Testis (tissue), 3 donors: ENCODE data around the gene CIBAR2. TPM values are rescaled to one million over a fixed set of nuclear protein-coding genes. Genes with fewer than 3 reads are reported as not detected.
"Not testable (repeated sequence)": the region's sequence is repeated elsewhere in the genome, so short reads cannot be mapped to it uniquely, and the experiment has no call there.

Experiments used
- DNase-seq: peaks from one replicate; pipeline ENCODE4 v3.0.0-alpha.2; 2019
- H3K27ac ChIP-seq, 2 donors: fragments of 200-600 bp; sonication (generic); one replicate each; pipeline ENCODE4 v1.5.1; 2019
- H3K27me3 ChIP-seq: fragments of 200-600 bp; sonication (generic); one replicate; pipeline ENCODE4 v1.5.1; 2019
- H3K36me3 ChIP-seq: fragments of 200-600 bp; sonication (generic); one replicate; pipeline ENCODE4 v1.5.1; 2017; ENCODE audit warnings: low read depth; ENCODE audit errors: missing control alignments
- H3K4me1 ChIP-seq: fragments of 200-600 bp; sonication (generic); one replicate; pipeline ENCODE4 v1.5.1; 2019
- H3K4me3 ChIP-seq, 2 donors: fragments of 200-600 bp; sonication (generic); one replicate each; pipeline ENCODE4 v1.5.1; 2017 to 2019
- H3K9me3 ChIP-seq: fragments of 200-600 bp; sonication (generic); one replicate; pipeline ENCODE4 v1.5.1; 2017
- POLR2A ChIP-seq: fragments of 450-650 bp; IDR thresholded peaks from one replicate; pipeline ENCODE4 v1.6.1; 2017; ENCODE audit warnings: antibody characterized with exemption, mild to moderate bottlenecking, moderate library complexity
- WGBS, 2 donors: methylation state at CpG; one replicate each; pipeline ENCODE4 v1.1.5; 2018; 5-methylcytosine and 5-hydroxymethylcytosine counted together
- intact Hi-C: fragments of 100-400 bp; cut with DNase I; formaldehyde crosslinking; loops from one replicate; pipeline ENCODE4 v1.15.1; 2023; ENCODE audit warnings: low total_unique reads
- polyA plus RNA-seq: library from polyadenylated mRNA; stranded (reverse); fragments of 350-450 nt; fragmentation: Illumina TruSeq; extraction: RNeasy Lipid Tissue Mini Kit (QIAGEN cat#74804); gene quantifications from one replicate; pipeline ENCODE4 v1.2.3, GENCODE V29; 2014; ENCODE audit warnings: low read depth, low replicate concordance; ENCODE audit not compliant: insufficient read depth
- total RNA-seq, 2 donors: library from RNA; depleted of rRNA; stranded (reverse); fragments of >200 nt; gene quantifications; one replicate each; pipeline ENCODE4 v1.2.3, GENCODE V29; 2016
- TF ChIP-seq, protein P1 (sequence below), 3 experiments: fragments of 450-650 bp in 2 of 3; fragments of 200-600 bp in 1 of 3; sonication (generic) in 1 of 3; IDR thresholded peaks; one replicate each; pipeline ENCODE4 v1.5.1; 2016 to 2019; ENCODE audit warnings: antibody characterized with exemption in 3 of 3, mild to moderate bottlenecking in 2 of 3, moderate library complexity in 1 of 3

CIBAR2 gene
- total and polyA plus RNA-seq, 3 donors from 2014 or later: 0.24 to 1.6 TPM; not detected in 1

DNA sequence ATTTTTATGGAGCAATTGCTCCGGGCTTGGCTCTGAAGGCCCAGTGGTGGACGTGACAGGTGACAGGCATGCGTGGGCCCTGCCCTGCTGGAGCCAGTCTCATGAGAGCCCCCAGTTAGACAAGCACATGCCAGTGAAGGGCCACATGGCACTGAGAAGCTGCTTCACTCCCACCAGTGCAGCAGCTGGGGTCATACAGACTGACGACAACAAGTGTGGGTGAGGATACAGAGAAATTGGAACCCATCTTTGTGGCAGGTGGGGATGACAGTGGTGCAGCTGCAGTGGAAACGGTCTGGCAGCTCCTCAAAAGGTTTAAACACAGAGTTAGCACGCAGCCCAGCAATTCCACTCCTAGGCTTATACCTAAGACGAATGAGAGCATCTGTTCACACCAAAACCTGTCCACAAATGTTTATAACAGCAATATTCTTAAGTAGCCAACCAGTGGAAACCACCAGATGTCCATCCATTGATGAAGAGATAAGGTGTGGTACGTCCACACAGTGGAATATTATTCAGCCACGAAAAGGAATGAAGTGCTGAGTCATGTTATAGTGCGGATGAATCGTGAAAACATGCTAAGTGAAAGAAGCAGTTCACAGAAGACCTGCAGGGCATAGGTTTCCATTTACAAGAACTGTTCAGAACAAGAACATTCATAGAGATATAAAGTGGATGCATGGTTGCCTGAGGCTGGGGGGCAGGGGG is 12.5 kb upstream of the CIBAR2 start:
- peak overlapping the region in 1 of 2 donors; percentile 62 for H3K27ac ChIP-seq
- peaks cover 26% of the 10 kb centered on the region for H3K4me1 ChIP-seq
- no peaks in the 10 kb centered on the region for H3K27me3 ChIP-seq
- DNase-seq: no peak
- H3K4me3 ChIP-seq: no peak overlapping the region
- no peaks in the 10 kb centered on the region for H3K36me3 ChIP-seq
- no peaks in the 10 kb centered on the region for H3K9me3 ChIP-seq
- WGBS, 2 donors: 90 to 91% methylated on average over 11 of the region's 11 CpGs
- intact Hi-C loops: loop anchor here (10.0 kb wide), 1 partner anchor 80 kb away; no protein-coding TSS in a partner anchor
- TF ChIP-seq, protein P1, sequence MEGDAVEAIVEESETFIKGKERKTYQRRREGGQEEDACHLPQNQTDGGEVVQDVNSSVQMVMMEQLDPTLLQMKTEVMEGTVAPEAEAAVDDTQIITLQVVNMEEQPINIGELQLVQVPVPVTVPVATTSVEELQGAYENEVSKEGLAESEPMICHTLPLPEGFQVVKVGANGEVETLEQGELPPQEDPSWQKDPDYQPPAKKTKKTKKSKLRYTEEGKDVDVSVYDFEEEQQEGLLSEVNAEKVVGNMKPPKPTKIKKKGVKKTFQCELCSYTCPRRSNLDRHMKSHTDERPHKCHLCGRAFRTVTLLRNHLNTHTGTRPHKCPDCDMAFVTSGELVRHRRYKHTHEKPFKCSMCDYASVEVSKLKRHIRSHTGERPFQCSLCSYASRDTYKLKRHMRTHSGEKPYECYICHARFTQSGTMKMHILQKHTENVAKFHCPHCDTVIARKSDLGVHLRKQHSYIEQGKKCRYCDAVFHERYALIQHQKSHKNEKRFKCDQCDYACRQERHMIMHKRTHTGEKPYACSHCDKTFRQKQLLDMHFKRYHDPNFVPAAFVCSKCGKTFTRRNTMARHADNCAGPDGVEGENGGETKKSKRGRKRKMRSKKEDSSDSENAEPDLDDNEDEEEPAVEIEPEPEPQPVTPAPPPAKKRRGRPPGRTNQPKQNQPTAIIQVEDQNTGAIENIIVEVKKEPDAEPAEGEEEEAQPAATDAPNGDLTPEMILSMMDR (IDR thresholded peaks at IDR 0.05): no peak
- no peak for TF ChIP-seq POLR2A

DNA sequence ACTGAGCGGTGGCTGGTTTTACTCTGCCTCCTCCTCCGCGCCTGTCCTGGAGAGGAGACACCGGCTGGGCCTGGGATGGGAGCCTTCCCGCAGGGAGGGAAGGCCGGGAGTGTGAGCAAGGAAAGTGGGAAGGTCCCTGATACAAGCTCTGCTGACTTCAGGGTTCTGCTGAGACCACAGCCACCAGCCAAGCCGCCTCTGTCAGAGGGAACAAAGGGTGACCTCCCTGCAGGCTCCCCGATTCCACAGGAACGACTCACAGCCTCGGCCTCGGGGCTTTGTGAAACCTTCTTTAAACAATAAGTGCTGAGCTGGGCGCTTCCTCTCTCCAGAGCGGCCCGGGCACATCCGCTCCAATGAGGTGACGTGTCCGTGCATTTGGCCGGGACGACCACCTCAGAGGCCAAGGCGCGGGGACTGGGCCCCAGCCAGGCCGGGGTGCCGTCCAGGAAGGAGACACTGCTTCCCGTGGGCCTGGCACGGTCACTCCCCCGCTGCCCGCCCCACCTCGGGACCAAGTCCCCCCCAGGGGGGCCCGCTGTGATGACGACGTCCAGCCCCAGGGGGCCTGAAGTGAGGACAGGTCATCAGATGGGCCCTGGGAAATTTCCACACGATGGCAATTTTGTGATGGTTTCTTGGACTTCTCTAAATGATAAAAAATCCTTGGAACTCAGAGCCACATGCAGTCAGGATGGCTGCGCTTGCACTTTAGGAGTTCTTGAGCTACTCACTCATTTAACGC is 11.8 kb upstream of the CIBAR2 start:
- TF ChIP-seq POLR2A: no peak
- TF ChIP-seq, protein P1 (IDR thresholded peaks at IDR 0.05): no peak
- Histone ChIP-seq H3K4me3 (no peak overlapping the region), H3K4me1 (peaks cover 23% of the 10 kb centered on the region), H3K36me3 (no peaks in the 10 kb centered on the region), H3K9me3 (no peaks in the 10 kb centered on the region), H3K27ac (peak overlapping the region; percentile 24 to 62), H3K27me3 (no peaks in the 10 kb centered on the region)
- intact Hi-C loops: loop anchor here (10.0 kb wide), 1 partner anchor 81 kb away; no protein-coding TSS in a partner anchor
- 67 to 68% methylated on average over 21 to 34 of the region's 34 CpGs for WGBS, 2 donors
- peak; percentile 47 for DNase-seq

DNA sequence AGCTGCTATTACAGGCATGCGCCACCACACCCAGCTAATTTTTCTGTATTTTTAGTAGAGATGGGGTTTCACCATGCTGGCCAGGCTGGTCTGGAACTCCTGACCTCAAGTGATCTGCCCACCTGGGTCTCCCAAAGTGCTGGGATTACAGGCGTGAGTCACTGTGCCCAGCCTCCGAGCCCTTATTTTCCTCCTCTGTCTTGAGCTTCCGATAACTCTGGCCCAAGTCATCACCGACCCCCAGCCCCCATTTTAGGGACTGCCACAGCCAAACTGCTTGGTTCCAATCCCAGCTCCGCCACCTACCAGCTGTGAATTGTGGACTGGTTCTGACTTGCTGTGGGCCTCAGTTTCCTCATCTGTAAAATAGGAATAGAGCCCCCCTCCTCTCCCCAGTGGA is 11.2 kb upstream of the CIBAR2 start:
- H3K4me1 ChIP-seq: peaks cover 23% of the 10 kb centered on the region
- intact Hi-C loops: loop anchor here (10.0 kb wide), 1 partner anchor 81 kb away; no protein-coding TSS in a partner anchor
- H3K4me3 ChIP-seq, H3K27me3 ChIP-seq, H3K36me3 ChIP-seq, DNase-seq, H3K9me3 ChIP-seq: not testable (repeated sequence)
- 94% methylated on average over 6 of the region's 6 CpGs for WGBS, 2 donors
- peak overlapping the region; percentile 24 to 62 for H3K27ac ChIP-seq

DNA sequence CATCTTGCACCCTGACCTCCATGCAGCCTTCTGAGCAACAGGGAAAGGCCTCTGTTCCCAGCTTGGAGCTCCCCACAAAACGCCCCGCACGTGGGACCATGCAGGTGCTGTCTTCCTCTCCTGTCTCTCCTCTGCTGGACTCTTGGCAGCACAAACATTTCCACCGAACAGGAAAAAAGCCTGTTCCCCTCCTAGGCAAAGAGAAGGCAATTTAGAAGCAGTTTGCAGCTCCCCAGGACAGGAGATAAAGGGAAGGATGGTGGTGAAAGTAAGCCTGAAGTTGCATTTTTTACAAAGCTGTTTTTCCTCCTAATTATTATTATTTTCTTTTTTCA is 7.7 kb upstream of the CIBAR2 start:
- Histone ChIP-seq H3K4me3 (no peak overlapping the region), H3K4me1 (no peaks in the 10 kb centered on the region), H3K27me3 (no peaks in the 10 kb centered on the region), H3K9me3 (no peaks in the 10 kb centered on the region), H3K27ac (no peak overlapping the region), H3K36me3 (no peaks in the 10 kb centered on the region)
- DNase-seq: no peak
- 69 to 75% methylated on average over 4 of the region's 4 CpGs for WGBS, 2 donors
- intact Hi-C loops: loop anchor here (10.0 kb wide), 1 partner anchor 85 kb away; no protein-coding TSS in a partner anchor
- TF ChIP-seq, protein P1 (IDR thresholded peaks at IDR 0.05): no peak
- TF ChIP-seq POLR2A: no peak

DNA sequence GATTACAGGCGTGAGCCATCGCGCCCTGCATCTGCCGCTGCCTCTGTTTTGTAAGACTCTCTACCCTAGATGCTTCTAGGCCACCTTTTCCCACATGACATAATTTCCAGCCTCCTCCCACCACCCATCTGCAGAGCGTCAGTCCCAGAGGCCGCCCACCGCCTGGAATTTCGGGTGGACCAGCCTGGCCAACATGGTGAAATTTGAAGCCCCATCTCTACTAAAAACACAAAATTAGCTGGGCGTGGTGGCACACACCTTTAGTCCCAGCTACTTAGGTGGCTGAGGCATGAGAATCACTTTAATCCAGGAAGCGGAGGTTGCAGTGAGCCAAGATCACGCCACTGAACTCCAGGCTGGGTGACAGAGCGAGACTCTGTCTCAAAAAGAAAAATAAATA is 5.1 kb upstream of the CIBAR2 start:
- Histone ChIP-seq H3K27me3 (no peaks in the 10 kb centered on the region), H3K36me3 (no peaks in the 10 kb centered on the region), H3K4me3 (no peak overlapping the region), H3K27ac (no peak overlapping the region), H3K9me3 (no peaks in the 10 kb centered on the region), H3K4me1 (no peaks in the 10 kb centered on the region)
- intact Hi-C loops: no loop called here
- no peak for DNase-seq
- WGBS, 2 donors: 90% methylated on average over 12 of the region's 12 CpGs
- TF ChIP-seq, protein P1 (IDR thresholded peaks at IDR 0.05): no peak
- TF ChIP-seq POLR2A: no peak
